ENCODE measurements around the gene GLI2. TPM values are rescaled to one million over a fixed set of nuclear protein-coding genes. Genes with fewer than 3 reads are reported as not detected.

GLI2 gene
- total RNA-seq, 1 experiment from 2014 or later = 3.4 TPM

DNA sequence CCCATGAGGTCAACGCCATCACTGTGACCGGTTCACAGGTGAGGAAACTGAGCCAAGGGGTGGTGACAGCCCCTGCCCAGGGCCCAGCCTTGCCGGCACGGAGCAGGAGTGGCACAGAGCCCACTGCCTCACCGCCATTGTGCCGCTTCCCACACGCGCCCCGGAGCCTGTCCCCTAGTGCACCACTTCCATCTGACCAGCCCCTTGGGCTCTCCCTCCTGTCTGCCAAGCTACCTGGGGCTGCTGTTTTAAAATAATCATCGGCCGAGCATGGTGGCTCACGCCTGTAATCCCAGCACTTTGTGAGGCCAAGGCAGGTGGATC, 49.7 kb upstream of the GLI2 start:
- TF ChIP-seq, protein P1, sequence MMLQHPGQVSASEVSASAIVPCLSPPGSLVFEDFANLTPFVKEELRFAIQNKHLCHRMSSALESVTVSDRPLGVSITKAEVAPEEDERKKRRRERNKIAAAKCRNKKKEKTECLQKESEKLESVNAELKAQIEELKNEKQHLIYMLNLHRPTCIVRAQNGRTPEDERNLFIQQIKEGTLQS (IDR thresholded peaks at IDR 0.05) = no peak
- TF ChIP-seq ZFX (IDR thresholded peaks at IDR 0.05) (no peak), CEBPB (IDR thresholded peaks at IDR 0.05; ENCODE audit: low read depth) (no peak), MAX (IDR thresholded peaks at IDR 0.05) (no peak), EGR1 (IDR thresholded peaks at IDR 0.05; ENCODE audit: low read depth) (no peak), TCF7L2 (IDR thresholded peaks at IDR 0.05; ENCODE audit: borderline replicate concordance, extremely low read depth, insufficient read depth, insufficient read length) (no peak)
- ChIA-PET RAD21 (ENCODE audit: low non-redundant PET in 1 of 2, low total read pairs in 2 of 2, uncharacterized antibody in 2 of 2, unreplicated experiment in 2 of 2) (no interaction called here), CTCF (interaction anchor here (1.8 kb wide), 1 partner anchor 389 kb away, joined by 5 read pairs; no protein-coding TSS in a partner anchor), POLR2A (interaction anchor here (3.0 kb wide), 1 partner anchor 389 kb away, joined by 14 read pairs; no protein-coding TSS in a partner anchor)
- Histone ChIP-seq H3K79me2 (ENCODE audit: insufficient read depth, low read length) (no peaks in the 10 kb centered on the region), H3K4me2 (ENCODE audit: low read length) (no peak overlapping the region), H3K4me1 (ENCODE audit: control insufficient read depth in 1 of 2, insufficient read depth in 2 of 2, low read length in 2 of 2) (no peaks in the 10 kb centered on the region), H4K20me1 (ENCODE audit: insufficient read depth) (no peaks in the 10 kb centered on the region), H3K27ac (ENCODE audit: low read depth, low read length) (no peak overlapping the region), H3K4me3 (replicated peaks in 1 of 2; ENCODE audit: low read depth in 1 of 2, low read length in 2 of 2) (no peak overlapping the region), H3K9ac (ENCODE audit: low read length) (no peak overlapping the region), H3K9me2 (ENCODE audit: insufficient read depth) (no peaks in the 10 kb centered on the region), H3K9me3 (ENCODE audit: control insufficient read depth in 1 of 2, insufficient read depth in 1 of 2, low read depth in 1 of 2, low read length in 2 of 2) (no peaks in the 10 kb centered on the region), H2AFZ (ENCODE audit: low read depth, low read length, poor library complexity, severe bottlenecking) (no peak overlapping the region), H3K27me3 (ENCODE audit: insufficient read depth, low read length) (no peaks in the 10 kb centered on the region), H3K36me3 (ENCODE audit: control insufficient read depth in 1 of 2, insufficient read depth in 2 of 2, low read length in 2 of 2) (no peaks in the 10 kb centered on the region)
- ATAC-seq = no peak
- intact Hi-C loops (cut with micrococcal nuclease) = no loop called here
- no peak for DNase-seq (ENCODE audit: low read depth, low spot score)
- no TSS peak for BruUV-seq (replicated peaks)

DNA sequence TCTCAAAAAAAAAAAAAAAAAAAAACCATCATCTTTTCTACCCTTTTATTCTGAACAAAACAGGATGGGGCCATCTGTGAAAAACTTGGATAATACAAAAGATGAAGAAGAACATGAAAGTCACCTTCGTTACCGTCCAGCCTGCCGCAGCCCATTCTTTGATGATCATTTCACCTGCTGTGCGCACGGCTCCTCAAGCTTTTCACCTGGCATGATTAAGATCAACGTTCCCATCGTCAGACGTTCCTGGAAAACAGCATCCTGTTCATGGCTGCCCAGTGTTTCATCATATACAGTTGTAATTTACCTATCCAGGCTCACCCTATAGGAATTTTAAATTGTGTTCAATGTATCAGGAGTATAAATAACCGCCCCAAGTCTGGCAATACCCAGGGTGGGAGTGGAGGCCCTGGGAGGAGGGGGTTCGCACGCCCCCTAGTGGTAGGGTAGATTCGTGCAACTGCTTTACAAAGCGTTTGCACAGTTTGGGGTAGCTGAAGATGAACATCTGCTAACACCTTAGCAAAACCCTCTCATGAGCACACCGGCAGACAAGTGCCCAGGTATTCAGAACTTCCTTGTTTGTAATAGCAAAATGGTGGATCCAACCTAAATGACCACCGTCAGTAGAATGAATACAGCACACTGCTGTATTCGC, 49.0 kb upstream of the GLI2 start:
- ATAC-seq = peak; percentile 57; the same call in 1 of the 2 replicates

More for the DNA sequence above, 49.0 kb upstream of the GLI2 start:
- Histone ChIP-seq H3K4me2 (ENCODE audit: low read length) (no peak overlapping the region), H3K9ac (ENCODE audit: low read length) (no peak overlapping the region), H3K9me2 (ENCODE audit: insufficient read depth) (no peaks in the 10 kb centered on the region), H4K20me1 (ENCODE audit: insufficient read depth) (no peaks in the 10 kb centered on the region), H3K79me2 (ENCODE audit: insufficient read depth, low read length) (no peaks in the 10 kb centered on the region), H3K4me1 (ENCODE audit: control insufficient read depth in 1 of 2, insufficient read depth in 2 of 2, low read length in 2 of 2) (no peaks in the 10 kb centered on the region), H3K27me3 (ENCODE audit: insufficient read depth, low read length) (no peaks in the 10 kb centered on the region), H3K27ac (ENCODE audit: low read depth, low read length) (no peak overlapping the region), H3K4me3 (replicated peaks in 1 of 2; ENCODE audit: low read depth in 1 of 2, low read length in 2 of 2) (no peak overlapping the region), H3K36me3 (ENCODE audit: control insufficient read depth in 1 of 2, insufficient read depth in 2 of 2, low read length in 2 of 2) (no peaks in the 10 kb centered on the region), H3K9me3 (ENCODE audit: control insufficient read depth in 1 of 2, insufficient read depth in 1 of 2, low read depth in 1 of 2, low read length in 2 of 2) (no peaks in the 10 kb centered on the region), H2AFZ (ENCODE audit: low read depth, low read length, poor library complexity, severe bottlenecking) (no peak overlapping the region)
- TF ChIP-seq ZNF274 (IDR thresholded peaks at IDR 0.05; ENCODE audit: low read depth, low read length) (no peak), EGR1 (IDR thresholded peaks at IDR 0.05; ENCODE audit: low read depth) (no peak), CTCF (IDR thresholded peaks at IDR 0.05 in 2 of 3, conservative IDR thresholded peaks at IDR 0.05 in 1 of 3; ENCODE audit: borderline replicate concordance in 1 of 3, insufficient read depth in 1 of 3, low read depth in 2 of 3, low read length in 2 of 3) (peak; percentile 28 to 96 (median 82); a peak in 5 of 6 replicates), RAD21 (IDR thresholded peaks at IDR 0.05; ENCODE audit: low read depth) (peak; percentile 12; the same call in 1 of the 2 replicates), YY1 (IDR thresholded peaks at IDR 0.05; ENCODE audit: extremely low read depth, insufficient replicate concordance, low read depth, low read length) (no peak)
- TF ChIP-seq, protein P2, sequence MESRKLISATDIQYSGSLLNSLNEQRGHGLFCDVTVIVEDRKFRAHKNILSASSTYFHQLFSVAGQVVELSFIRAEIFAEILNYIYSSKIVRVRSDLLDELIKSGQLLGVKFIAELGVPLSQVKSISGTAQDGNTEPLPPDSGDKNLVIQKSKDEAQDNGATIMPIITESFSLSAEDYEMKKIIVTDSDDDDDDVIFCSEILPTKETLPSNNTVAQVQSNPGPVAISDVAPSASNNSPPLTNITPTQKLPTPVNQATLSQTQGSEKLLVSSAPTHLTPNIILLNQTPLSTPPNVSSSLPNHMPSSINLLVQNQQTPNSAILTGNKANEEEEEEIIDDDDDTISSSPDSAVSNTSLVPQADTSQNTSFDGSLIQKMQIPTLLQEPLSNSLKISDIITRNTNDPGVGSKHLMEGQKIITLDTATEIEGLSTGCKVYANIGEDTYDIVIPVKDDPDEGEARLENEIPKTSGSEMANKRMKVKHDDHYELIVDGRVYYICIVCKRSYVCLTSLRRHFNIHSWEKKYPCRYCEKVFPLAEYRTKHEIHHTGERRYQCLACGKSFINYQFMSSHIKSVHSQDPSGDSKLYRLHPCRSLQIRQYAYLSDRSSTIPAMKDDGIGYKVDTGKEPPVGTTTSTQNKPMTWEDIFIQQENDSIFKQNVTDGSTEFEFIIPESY (IDR thresholded peaks at IDR 0.05; ENCODE audit: extremely low read depth, insufficient replicate concordance, low read length) = no peak
- TF ChIP-seq, protein P1 (IDR thresholded peaks at IDR 0.05) = no peak
- no peak for DNase-seq (ENCODE audit: low read depth, low spot score)
- BruUV-seq (replicated peaks) = no TSS peak
- intact Hi-C loops (cut with micrococcal nuclease) = no loop called here
- ChIA-PET RAD21 (ENCODE audit: low non-redundant PET in 1 of 2, low total read pairs in 2 of 2, uncharacterized antibody in 2 of 2, unreplicated experiment in 2 of 2) (no interaction called here), POLR2A (interaction anchor here (3.0 kb wide), 1 partner anchor 388 kb away, joined by 14 read pairs; no protein-coding TSS in a partner anchor), CTCF (interaction anchor here (0.9 to 1.8 kb wide), 3 partner anchors 11 to 394 kb away, joined by 4 to 6 read pairs (median 5); no protein-coding TSS in a partner anchor)

Measured in HCT116 (cell line).